ENCODE results near the gene NCAPD3.

GRCh38 chr11:134228625-134229024 lies 4.9 kb upstream of the NCAPD3 start:
- TF ChIP-seq CTCF (IDR thresholded peaks at IDR 0.05) = no peak
- no peak for TF ChIP-seq POLR2A (IDR thresholded peaks at IDR 0.05)

Measured in esophagus squamous epithelium (tissue), 4 donors.